GM13977 (cell line): ENCODE results near the gene ARR3.
"Not testable (repeated sequence)": the region's sequence is repeated elsewhere in the genome, so short reads cannot be mapped to it uniquely, and the experiment has no call there.

Experiments used
- DNase-seq: peaks from one replicate; pipeline ENCODE4 v3.0.0; 2012; ENCODE audit warnings: low spot score
- in situ Hi-C: fragments of 300-500 bp; cut with MboI; formaldehyde crosslinking; loops from one replicate; pipeline ENCODE4 v1.12.0; 2022; ENCODE audit warnings: low sequenced_read_pairs, low pct_unique_long_range_greater_than_20kb, mixed read lengths, inconsistent platforms; ENCODE audit not compliant: unreplicated experiment
- TF ChIP-seq, protein P1 (sequence below): IDR thresholded peaks from 2 replicates; pipeline ENCODE4 v1.5.1; 2012; ENCODE audit warnings: mild to moderate bottlenecking, control low read depth; ENCODE audit not compliant: insufficient read depth; ENCODE audit errors: extremely low read depth, missing control alignments

The ARR3 gene

DNA sequence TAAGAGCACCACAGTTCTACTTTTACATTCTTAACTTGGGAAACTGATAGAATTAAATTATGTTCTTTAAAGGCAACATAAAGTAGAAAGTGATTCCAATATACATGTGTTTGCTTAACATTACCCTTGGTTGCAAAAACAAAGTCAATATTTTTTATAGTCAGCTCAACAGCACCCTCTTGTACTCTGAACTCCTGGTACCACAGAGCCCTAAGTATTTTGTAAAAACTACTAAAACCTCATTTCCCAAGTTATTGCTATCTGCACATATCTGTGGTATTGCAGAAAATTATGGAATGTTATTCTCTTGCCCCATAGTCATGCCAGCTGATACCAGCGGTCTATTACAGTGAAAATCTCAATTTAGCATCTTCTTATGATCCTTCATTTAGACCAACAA is 24.7 kb downstream of the ARR3 start:
- TF ChIP-seq, protein P1, sequence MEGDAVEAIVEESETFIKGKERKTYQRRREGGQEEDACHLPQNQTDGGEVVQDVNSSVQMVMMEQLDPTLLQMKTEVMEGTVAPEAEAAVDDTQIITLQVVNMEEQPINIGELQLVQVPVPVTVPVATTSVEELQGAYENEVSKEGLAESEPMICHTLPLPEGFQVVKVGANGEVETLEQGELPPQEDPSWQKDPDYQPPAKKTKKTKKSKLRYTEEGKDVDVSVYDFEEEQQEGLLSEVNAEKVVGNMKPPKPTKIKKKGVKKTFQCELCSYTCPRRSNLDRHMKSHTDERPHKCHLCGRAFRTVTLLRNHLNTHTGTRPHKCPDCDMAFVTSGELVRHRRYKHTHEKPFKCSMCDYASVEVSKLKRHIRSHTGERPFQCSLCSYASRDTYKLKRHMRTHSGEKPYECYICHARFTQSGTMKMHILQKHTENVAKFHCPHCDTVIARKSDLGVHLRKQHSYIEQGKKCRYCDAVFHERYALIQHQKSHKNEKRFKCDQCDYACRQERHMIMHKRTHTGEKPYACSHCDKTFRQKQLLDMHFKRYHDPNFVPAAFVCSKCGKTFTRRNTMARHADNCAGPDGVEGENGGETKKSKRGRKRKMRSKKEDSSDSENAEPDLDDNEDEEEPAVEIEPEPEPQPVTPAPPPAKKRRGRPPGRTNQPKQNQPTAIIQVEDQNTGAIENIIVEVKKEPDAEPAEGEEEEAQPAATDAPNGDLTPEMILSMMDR: no peak
- no peak for DNase-seq
- in situ Hi-C loops: no loop called here

DNA sequence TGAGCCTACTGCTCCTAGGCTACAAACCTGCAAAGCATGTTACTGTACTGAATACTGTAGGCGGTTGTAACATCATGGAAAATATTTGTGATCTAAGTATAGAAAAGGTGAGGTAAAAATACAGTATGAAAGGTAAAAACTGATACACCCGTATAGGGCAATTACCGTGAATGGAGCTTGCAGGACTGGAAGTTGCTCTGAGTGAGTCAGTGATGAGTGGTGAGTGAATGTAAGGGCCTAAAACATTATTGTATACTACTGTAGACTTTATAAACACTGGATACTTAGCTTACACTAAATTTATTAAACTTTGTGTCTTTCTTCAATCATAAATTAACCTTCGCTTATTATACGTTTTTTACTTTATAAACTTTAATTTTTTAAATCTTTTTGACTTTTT is 25.5 kb downstream of the ARR3 start:
- TF ChIP-seq, protein P1: no peak
- DNase-seq: no peak
- in situ Hi-C loops: no loop called here

DNA sequence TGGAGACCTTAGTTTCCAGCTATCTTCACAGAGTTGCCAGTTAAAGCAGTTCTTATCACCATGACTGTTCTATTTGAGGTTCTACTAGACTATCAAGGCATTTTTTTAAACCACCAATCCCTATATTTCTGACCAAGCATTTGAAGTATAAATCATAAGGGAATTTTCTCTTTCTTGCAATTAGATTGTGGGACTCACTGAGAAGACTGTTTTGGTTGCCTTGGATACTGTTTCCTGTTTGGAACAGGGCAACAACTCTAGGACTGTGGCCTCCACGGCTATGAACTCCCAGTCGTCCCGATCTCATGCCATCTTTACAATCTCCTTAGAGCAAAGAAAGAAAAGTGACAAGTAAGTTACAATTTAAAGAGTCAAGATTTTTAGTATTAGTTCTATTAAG is 33.6 kb downstream of the ARR3 start:
- no peak for DNase-seq
- in situ Hi-C loops: no loop called here
- TF ChIP-seq, protein P1: no peak

DNA sequence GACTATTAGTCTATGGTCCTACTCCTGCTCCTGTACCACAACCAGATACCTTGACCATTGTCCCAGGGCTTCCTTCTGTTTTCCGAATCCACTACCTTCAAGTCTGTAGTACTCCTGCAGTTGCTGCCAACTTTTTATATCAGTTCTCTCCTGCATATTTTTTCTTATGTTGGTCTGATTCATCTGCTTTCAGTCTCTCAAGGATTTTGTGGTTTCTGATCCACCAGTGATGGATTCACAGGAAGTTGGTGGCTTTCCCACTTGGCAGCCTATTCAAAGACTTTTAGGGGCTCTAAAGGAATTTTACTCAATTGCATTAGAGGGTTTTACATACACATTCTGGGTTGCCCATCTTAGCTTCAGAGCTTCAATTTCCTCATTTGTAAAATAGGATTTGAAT is 45.4 kb downstream of the ARR3 start:
- no peak for DNase-seq
- TF ChIP-seq, protein P1: no peak
- in situ Hi-C loops: no loop called here

DNA sequence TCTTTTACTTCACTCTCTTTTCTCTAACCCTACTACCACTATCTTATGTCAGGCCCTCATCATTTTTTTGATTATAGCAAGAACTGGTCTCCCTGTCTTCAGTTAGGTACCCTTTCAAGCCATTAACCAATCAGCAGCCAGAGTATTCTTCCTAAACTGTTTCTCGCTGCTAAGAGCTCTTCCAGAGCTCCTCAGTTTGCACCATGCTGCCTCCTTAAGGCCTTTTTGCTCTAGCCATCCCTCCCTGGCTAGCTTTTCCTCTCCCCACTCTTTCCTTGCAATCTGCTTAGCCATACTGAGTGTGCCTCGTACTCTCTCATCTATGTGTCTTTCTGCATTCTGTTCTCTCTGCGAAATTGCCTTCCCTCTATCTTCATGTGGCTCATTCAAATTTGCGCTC is 54.6 kb downstream of the ARR3 start:
- TF ChIP-seq, protein P1: no peak
- in situ Hi-C loops: no loop called here
- DNase-seq: no peak

DNA sequence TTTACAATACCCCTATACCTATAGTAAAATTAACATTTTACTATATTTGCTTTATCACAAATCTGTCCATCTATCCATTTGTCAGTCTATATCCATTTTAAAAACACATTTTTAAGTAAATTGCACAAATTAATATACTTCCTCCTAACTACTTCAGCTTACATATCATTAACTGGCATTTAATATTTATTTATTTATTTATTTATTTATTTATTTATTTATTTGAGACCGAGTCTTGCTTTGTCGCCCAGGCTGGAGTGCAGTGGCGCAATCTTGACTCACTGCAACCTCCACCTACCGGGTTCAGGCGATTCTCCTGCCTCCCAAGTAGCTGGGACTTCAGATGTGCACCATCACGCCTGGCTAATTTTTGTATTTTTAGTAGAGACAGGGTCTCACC is 55.5 kb downstream of the ARR3 start:
- in situ Hi-C loops, DNase-seq: not testable (repeated sequence)

DNA sequence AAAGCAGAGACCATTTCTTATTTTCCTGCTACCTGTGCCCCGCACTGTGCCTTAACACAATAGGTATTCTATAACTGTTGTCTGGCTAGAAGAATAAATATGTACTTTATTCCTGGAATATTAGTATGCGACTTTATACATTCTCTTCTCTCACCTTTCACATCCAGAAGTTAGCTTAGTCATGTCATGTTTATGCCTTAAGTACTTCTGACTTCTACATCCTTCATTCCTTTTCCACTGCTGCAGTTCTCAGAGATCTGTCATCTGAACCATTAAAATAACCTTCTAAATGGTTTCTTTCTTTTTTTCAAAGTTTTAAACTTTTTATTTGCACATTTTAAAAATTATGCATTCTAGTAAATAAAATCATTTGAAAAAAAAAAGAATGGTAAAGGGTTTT is 56.2 kb downstream of the ARR3 start:
- in situ Hi-C loops: no loop called here
- TF ChIP-seq, protein P1: no peak
- DNase-seq: no peak

DNA sequence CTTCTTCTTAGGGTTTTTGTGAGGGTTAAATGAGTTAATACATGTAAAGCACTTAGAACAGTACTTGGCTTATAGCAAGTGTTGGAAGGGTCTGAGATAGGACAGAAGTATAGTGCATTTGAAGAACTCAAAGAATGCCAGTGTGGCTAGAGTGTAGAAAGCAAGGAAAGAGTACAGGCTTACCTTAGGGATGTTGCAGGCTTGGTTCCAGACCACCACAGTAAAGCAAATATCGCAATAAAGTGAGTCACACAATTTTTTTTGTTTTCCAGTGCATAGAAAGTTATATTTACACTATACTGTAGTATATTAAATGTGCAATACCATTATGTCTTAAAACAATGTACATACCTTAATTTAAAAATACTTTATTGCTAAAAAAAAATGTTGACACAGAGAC is 63.0 kb downstream of the ARR3 start:
- in situ Hi-C loops: no loop called here
- no peak for DNase-seq
- TF ChIP-seq, protein P1: no peak
